ENCODE data around the gene WWOX.

WWOX gene

DNA sequence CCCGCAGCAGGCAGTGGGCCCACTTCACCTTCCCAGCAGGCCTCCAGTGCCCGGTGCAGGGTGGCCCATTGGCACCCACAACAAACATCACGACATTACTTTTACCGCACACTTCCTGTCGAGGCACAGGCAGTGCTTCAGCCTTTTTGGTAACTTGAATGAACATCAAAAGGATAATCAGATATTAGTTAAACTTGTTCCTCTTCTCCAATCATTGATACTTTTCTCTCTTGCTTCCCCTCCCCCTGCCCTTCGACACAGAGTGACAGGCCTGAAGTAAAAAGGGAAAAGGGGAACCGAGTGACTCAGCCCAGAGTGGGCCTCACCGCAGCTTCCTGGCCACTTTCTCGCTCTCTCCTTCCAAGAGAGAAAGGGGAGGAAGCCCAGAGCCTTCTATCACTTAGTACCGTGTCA, 994.1 kb downstream of the WWOX start:
- no peak overlapping the region for H2BK120ac ChIP-seq (ENCODE audit: insufficient read depth, low read length, poor library complexity)
- H3K4me3 ChIP-seq (ENCODE audit: low read depth, low read length) = no peak overlapping the region
- no peaks in the 10 kb centered on the region for H3K9me3 ChIP-seq (ENCODE audit: insufficient read depth, low read depth, low read length)
- H2AK5ac ChIP-seq (ENCODE audit: low read length) = no peak overlapping the region
- H3K9ac ChIP-seq (ENCODE audit: low read length) = no peak overlapping the region
- H3K4me2 ChIP-seq (ENCODE audit: low read length) = no peak overlapping the region
- no peak overlapping the region for H3K27ac ChIP-seq (ENCODE audit: low read depth, low read length)
- no peaks in the 10 kb centered on the region for H3K36me3 ChIP-seq (ENCODE audit: control insufficient read depth in 1 of 2, insufficient read depth in 2 of 2, low read length in 2 of 2)
- no peaks in the 10 kb centered on the region for H3K27me3 ChIP-seq (ENCODE audit: insufficient read depth, low read length)
- no peak overlapping the region for H3K23ac ChIP-seq (ENCODE audit: low read length)
- H3K14ac ChIP-seq (ENCODE audit: low read length) = no peak overlapping the region
- H4K91ac ChIP-seq (ENCODE audit: low read depth, low read length) = no peak overlapping the region
- no peaks in the 10 kb centered on the region for H3K79me2 ChIP-seq (ENCODE audit: control insufficient read depth, insufficient read depth, low read length, poor library complexity)
- H4K12ac ChIP-seq (ENCODE audit: low read depth, low read length) = no peak overlapping the region
- peak; percentile 7 to 24 for DNase-seq
- no peak overlapping the region for H2BK5ac ChIP-seq (ENCODE audit: low read depth, low read length, poor library complexity)
- H3K4ac ChIP-seq (ENCODE audit: low read depth, low read length) = no peak overlapping the region
- no peak overlapping the region for H3K18ac ChIP-seq (ENCODE audit: low read length)
- no peak overlapping the region for H2BK12ac ChIP-seq (ENCODE audit: low read length)
- H3K4me1 ChIP-seq (ENCODE audit: control insufficient read depth in 1 of 2, insufficient read depth in 2 of 2, low read length in 2 of 2) = no peaks in the 10 kb centered on the region
- no CpG with 5 or more reads among the region's 10 CpGs for whole genome bisulfite sequencing (ENCODE audit: extremely low coverage, insufficient coverage, insufficient read length)
- no peak overlapping the region for H4K8ac ChIP-seq (ENCODE audit: low read depth, low read length)
- H2AFZ ChIP-seq (ENCODE audit: insufficient read depth, low read length, poor library complexity) = no peak overlapping the region
- no peaks in the 10 kb centered on the region for H3K79me1 ChIP-seq (ENCODE audit: low read length)

- no peaks in the 10 kb centered on the region for H3K4me1 ChIP-seq (ENCODE audit: control insufficient read depth in 1 of 2, insufficient read depth in 2 of 2, low read length in 2 of 2)
- no peak overlapping the region for H4K12ac ChIP-seq (ENCODE audit: low read depth, low read length)
- no peak overlapping the region for H3K4ac ChIP-seq (ENCODE audit: low read depth, low read length)
- H2AFZ ChIP-seq (ENCODE audit: insufficient read depth, low read length, poor library complexity) = no peak overlapping the region
- H3K79me2 ChIP-seq (ENCODE audit: control insufficient read depth, insufficient read depth, low read length, poor library complexity) = no peaks in the 10 kb centered on the region
- no peak overlapping the region for H3K4me2 ChIP-seq (ENCODE audit: low read length)
- H3K23ac ChIP-seq (ENCODE audit: low read length) = no peak overlapping the region
- H2AK5ac ChIP-seq (ENCODE audit: low read length) = no peak overlapping the region
- no peak overlapping the region for H3K14ac ChIP-seq (ENCODE audit: low read length)
- H3K36me3 ChIP-seq (ENCODE audit: control insufficient read depth in 1 of 2, insufficient read depth in 2 of 2, low read length in 2 of 2) = no peaks in the 10 kb centered on the region
- DNase-seq = no peak
- no peak overlapping the region for H3K27ac ChIP-seq (ENCODE audit: low read depth, low read length)
- H3K79me1 ChIP-seq (ENCODE audit: low read length) = no peaks in the 10 kb centered on the region
- H3K9me3 ChIP-seq (ENCODE audit: insufficient read depth, low read depth, low read length) = no peaks in the 10 kb centered on the region
- H4K91ac ChIP-seq (ENCODE audit: low read depth, low read length) = no peak overlapping the region
- WGBS (ENCODE audit: extremely low coverage, insufficient coverage, insufficient read length) = no CpG with 5 or more reads among the region's 7 CpGs
- H3K18ac ChIP-seq (ENCODE audit: low read length) = no peak overlapping the region
- H2BK5ac ChIP-seq (ENCODE audit: low read depth, low read length, poor library complexity) = no peak overlapping the region
- H3K4me3 ChIP-seq (ENCODE audit: low read depth, low read length) = no peak overlapping the region
- no peak overlapping the region for H3K9ac ChIP-seq (ENCODE audit: low read length)
- H3K27me3 ChIP-seq (ENCODE audit: insufficient read depth, low read length) = no peaks in the 10 kb centered on the region
- H2BK12ac ChIP-seq (ENCODE audit: low read length) = no peak overlapping the region
- no peak overlapping the region for H4K8ac ChIP-seq (ENCODE audit: low read depth, low read length)
- no peak overlapping the region for H2BK120ac ChIP-seq (ENCODE audit: insufficient read depth, low read length, poor library complexity)
Measured at GRCh38 chr16:79096246-79096645, 996.8 kb downstream of the WWOX start.

- H3K14ac ChIP-seq (ENCODE audit: low read length) = no peak overlapping the region
- no peak overlapping the region for H3K4ac ChIP-seq (ENCODE audit: low read depth, low read length)
- H3K79me1 ChIP-seq (ENCODE audit: low read length) = no peaks in the 10 kb centered on the region
- no peaks in the 10 kb centered on the region for H3K9me3 ChIP-seq (ENCODE audit: insufficient read depth, low read depth, low read length)
- no peak for DNase-seq
- no peak overlapping the region for H3K4me2 ChIP-seq (ENCODE audit: low read length)
- no peak overlapping the region for H2BK5ac ChIP-seq (ENCODE audit: low read depth, low read length, poor library complexity)
- H3K27me3 ChIP-seq (ENCODE audit: insufficient read depth, low read length) = no peaks in the 10 kb centered on the region
- no peak overlapping the region for H4K12ac ChIP-seq (ENCODE audit: low read depth, low read length)
- no peak overlapping the region for H2BK12ac ChIP-seq (ENCODE audit: low read length)
- no peak overlapping the region for H2BK120ac ChIP-seq (ENCODE audit: insufficient read depth, low read length, poor library complexity)
- H4K91ac ChIP-seq (ENCODE audit: low read depth, low read length) = no peak overlapping the region
- no peak overlapping the region for H2AFZ ChIP-seq (ENCODE audit: insufficient read depth, low read length, poor library complexity)
- H3K4me3 ChIP-seq (ENCODE audit: low read depth, low read length) = no peak overlapping the region
- no peaks in the 10 kb centered on the region for H3K36me3 ChIP-seq (ENCODE audit: control insufficient read depth in 1 of 2, insufficient read depth in 2 of 2, low read length in 2 of 2)
- H3K23ac ChIP-seq (ENCODE audit: low read length) = no peak overlapping the region
- no peak overlapping the region for H4K8ac ChIP-seq (ENCODE audit: low read depth, low read length)
- H3K4me1 ChIP-seq (ENCODE audit: control insufficient read depth in 1 of 2, insufficient read depth in 2 of 2, low read length in 2 of 2) = no peaks in the 10 kb centered on the region
- H2AK5ac ChIP-seq (ENCODE audit: low read length) = no peak overlapping the region
- no peaks in the 10 kb centered on the region for H3K79me2 ChIP-seq (ENCODE audit: control insufficient read depth, insufficient read depth, low read length, poor library complexity)
- no peak overlapping the region for H3K18ac ChIP-seq (ENCODE audit: low read length)
- no peak overlapping the region for H3K9ac ChIP-seq (ENCODE audit: low read length)
- no CpG with 5 or more reads among the region's 7 CpGs for WGBS (ENCODE audit: extremely low coverage, insufficient coverage, insufficient read length)
- H3K27ac ChIP-seq (ENCODE audit: low read depth, low read length) = no peak overlapping the region
Measured at GRCh38 chr16:79097166-79097565, 997.7 kb downstream of the WWOX start.

DNA sequence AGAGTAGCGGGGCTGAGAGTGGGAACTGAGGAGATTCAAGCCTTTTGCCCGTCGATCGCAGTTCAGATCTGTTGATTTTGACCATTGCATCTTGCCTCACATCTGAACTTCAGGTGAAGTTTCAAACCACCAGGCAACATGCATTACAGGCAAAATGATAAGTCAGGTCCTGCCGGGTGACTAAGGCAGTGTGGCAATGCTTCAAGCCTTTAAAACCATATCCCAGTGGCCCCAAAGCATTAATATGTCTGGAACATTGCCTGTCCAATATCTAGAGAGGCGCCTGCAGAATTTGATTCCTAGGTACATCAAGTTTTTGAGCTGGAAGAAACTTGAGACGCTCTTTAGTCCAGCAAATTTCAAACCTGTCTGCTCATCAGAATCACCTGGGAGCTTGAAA, 998.3 kb downstream of the WWOX start:
- H3K36me3 ChIP-seq (ENCODE audit: control insufficient read depth in 1 of 2, insufficient read depth in 2 of 2, low read length in 2 of 2) = no peaks in the 10 kb centered on the region
- H3K18ac ChIP-seq (ENCODE audit: low read length) = no peak overlapping the region
- no peak overlapping the region for H3K27ac ChIP-seq (ENCODE audit: low read depth, low read length)
- H3K4me1 ChIP-seq (ENCODE audit: control insufficient read depth in 1 of 2, insufficient read depth in 2 of 2, low read length in 2 of 2) = no peaks in the 10 kb centered on the region
- no peak overlapping the region for H4K8ac ChIP-seq (ENCODE audit: low read depth, low read length)
- DNase-seq = no peak
- H2BK120ac ChIP-seq (ENCODE audit: insufficient read depth, low read length, poor library complexity) = no peak overlapping the region
- H3K14ac ChIP-seq (ENCODE audit: low read length) = no peak overlapping the region
- H2BK12ac ChIP-seq (ENCODE audit: low read length) = no peak overlapping the region
- no peak overlapping the region for H3K23ac ChIP-seq (ENCODE audit: low read length)
- H3K79me2 ChIP-seq (ENCODE audit: control insufficient read depth, insufficient read depth, low read length, poor library complexity) = no peaks in the 10 kb centered on the region
- H3K4ac ChIP-seq (ENCODE audit: low read depth, low read length) = no peak overlapping the region
- H4K91ac ChIP-seq (ENCODE audit: low read depth, low read length) = no peak overlapping the region
- H3K27me3 ChIP-seq (ENCODE audit: insufficient read depth, low read length) = no peaks in the 10 kb centered on the region
- H3K9ac ChIP-seq (ENCODE audit: low read length) = no peak overlapping the region
- no CpG with 5 or more reads among the region's 7 CpGs for WGBS (ENCODE audit: extremely low coverage, insufficient coverage, insufficient read length)
- H2BK5ac ChIP-seq (ENCODE audit: low read depth, low read length, poor library complexity) = no peak overlapping the region
- no peaks in the 10 kb centered on the region for H3K79me1 ChIP-seq (ENCODE audit: low read length)
- no peak overlapping the region for H3K4me3 ChIP-seq (ENCODE audit: low read depth, low read length)
- no peak overlapping the region for H2AFZ ChIP-seq (ENCODE audit: insufficient read depth, low read length, poor library complexity)
- H2AK5ac ChIP-seq (ENCODE audit: low read length) = no peak overlapping the region
- no peak overlapping the region for H4K12ac ChIP-seq (ENCODE audit: low read depth, low read length)
- H3K4me2 ChIP-seq (ENCODE audit: low read length) = no peak overlapping the region
- H3K9me3 ChIP-seq (ENCODE audit: insufficient read depth, low read depth, low read length) = no peaks in the 10 kb centered on the region
